Activated CD4-positive, alpha-beta T cell treated with anti-CD3 and anti-CD28 coated beads, Interleukin-2, amount 10 ng/mL, durations not matched to agents 7 days and 5 days (primary cell): Measurements from ENCODE around the gene RPL7L1. TPM values are rescaled to one million over a fixed set of nuclear protein-coding genes. Genes with fewer than 3 reads are reported as not detected.
"Not testable (repeated sequence)": the region's sequence is repeated elsewhere in the genome, so short reads cannot be mapped to it uniquely, and the experiment has no call there.

Experiments used
- CTCF ChIA-PET: fragments of 350-600 bp; sonication (Branson Sonifier 250); formaldehyde crosslinking; loops from one replicate; lab custom pipeline; 2021; ENCODE audit warnings: antibody characterized with exemption; lab: Charles Lee
- POLR2A ChIA-PET: fragments of 350-600 bp; sonication (Branson Sonifier 250); formaldehyde crosslinking; loops from one replicate; lab custom pipeline; 2021; ENCODE audit warnings: antibody characterized with exemption; lab: Charles Lee
- DNase-seq: peaks from one replicate; pipeline ENCODE4 v3.0.0-alpha.2; 2020
- H3K27ac Mint-ChIP-seq: one replicate; pipeline ENCODE4 v1.8.0; 2021; ENCODE audit warnings: mild to moderate bottlenecking, moderate library complexity, mixed read lengths
- H3K27me3 Mint-ChIP-seq: one replicate; pipeline ENCODE4 v1.8.0; 2021; ENCODE audit warnings: mixed read lengths
- H3K36me3 Mint-ChIP-seq: one replicate; pipeline ENCODE4 v1.8.0; 2021; ENCODE audit warnings: low read depth, mixed read lengths
- H3K4me1 Mint-ChIP-seq: one replicate; pipeline ENCODE4 v1.8.0; 2021; ENCODE audit warnings: mixed read lengths
- H3K4me3 Mint-ChIP-seq: one replicate; pipeline ENCODE4 v1.8.0; 2021; ENCODE audit warnings: mild to moderate bottlenecking, moderate library complexity, mixed read lengths
- H3K9me3 Mint-ChIP-seq: one replicate; pipeline ENCODE4 v1.8.0; 2021; ENCODE audit warnings: mixed read lengths
- total RNA-seq, 2 experiments: library from RNA; stranded (reverse); gene quantifications; one replicate each; pipeline ENCODE4 v1.2.3, GENCODE V29; 2021

Gene RPL7L1
- total RNA-seq, 2 experiments from 2014 or later = 68.7 to 74.0 TPM

- H3K4me1 Mint-ChIP-seq = peaks cover 13% of the 10 kb centered on the region
- no peak for DNase-seq
- no peak overlapping the region for H3K4me3 Mint-ChIP-seq
- no peaks in the 10 kb centered on the region for H3K36me3 Mint-ChIP-seq
- no peaks in the 10 kb centered on the region for H3K9me3 Mint-ChIP-seq
- no peaks in the 10 kb centered on the region for H3K27me3 Mint-ChIP-seq
- POLR2A ChIA-PET = no interaction called here
- no peak overlapping the region for H3K27ac Mint-ChIP-seq
- CTCF ChIA-PET = no interaction called here
Measured at GRCh38 chr6:42896178-42896719, 16.8 kb downstream of the RPL7L1 start.

DNA sequence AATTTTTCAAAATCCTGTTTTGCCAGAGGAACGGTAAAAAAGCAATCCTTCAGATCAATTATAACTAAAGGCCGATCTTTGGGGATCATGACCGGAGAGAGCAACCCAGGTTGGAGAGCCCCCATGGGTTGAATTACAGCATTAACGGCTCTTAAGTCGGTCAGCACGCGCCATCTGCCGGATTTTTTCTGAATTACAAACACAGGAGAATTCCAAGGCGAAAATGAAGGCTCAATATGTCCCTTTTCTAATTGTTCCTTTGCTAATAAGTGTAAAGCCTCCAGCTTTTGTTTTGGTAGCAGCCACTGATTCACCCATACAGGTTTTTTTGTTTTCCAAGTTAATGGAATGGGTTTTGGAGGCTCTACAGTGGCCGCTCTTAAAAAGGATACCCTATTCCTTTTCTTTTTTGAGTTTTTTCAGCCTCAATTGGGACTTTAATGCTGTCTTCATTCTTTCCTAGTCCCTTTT lies 19.5 kb downstream of the RPL7L1 start:
- no peak overlapping the region for H3K4me3 Mint-ChIP-seq
- H3K4me1 Mint-ChIP-seq = peaks cover 17% of the 10 kb centered on the region
- DNase-seq = peak; percentile 79
- H3K27me3 Mint-ChIP-seq = no peaks in the 10 kb centered on the region
- no peaks in the 10 kb centered on the region for H3K9me3 Mint-ChIP-seq
- H3K27ac Mint-ChIP-seq = no peak overlapping the region
- ChIA-PET POLR2A (no interaction called here), CTCF (interaction anchor here (0.6 to 1.1 kb wide), 3 partner anchors 15 to 245 kb away, joined by 3 read pairs; no protein-coding TSS in a partner anchor)
- H3K36me3 Mint-ChIP-seq = no peaks in the 10 kb centered on the region

DNA sequence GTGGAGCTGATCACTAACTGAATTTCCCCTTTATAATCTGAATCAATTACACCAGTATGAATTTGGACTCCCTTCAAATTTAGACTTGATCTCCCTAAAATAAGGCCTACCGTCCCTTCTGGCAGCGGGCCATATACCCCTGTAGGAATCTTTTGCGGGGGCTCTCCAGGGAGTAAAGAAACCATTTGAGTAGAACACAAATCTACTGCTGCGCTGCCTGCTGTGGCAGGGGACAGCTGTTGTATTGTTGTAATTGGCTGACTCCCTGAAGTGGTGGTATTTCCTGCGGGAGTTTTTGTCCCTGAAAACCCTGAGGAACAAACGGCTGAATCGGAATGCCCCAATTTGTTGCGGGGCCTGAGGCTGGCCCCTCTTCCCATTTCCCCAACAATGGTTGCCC lies 20.5 kb downstream of the RPL7L1 start:
- H3K9me3 Mint-ChIP-seq = no peaks in the 10 kb centered on the region
- CTCF ChIA-PET = no interaction called here
- POLR2A ChIA-PET = interaction anchor here (0.6 kb wide), 1 partner anchor 179 kb away, joined by 5 read pairs; no protein-coding TSS in a partner anchor
- no peak for DNase-seq
- H3K27ac Mint-ChIP-seq = no peak overlapping the region
- no peaks in the 10 kb centered on the region for H3K36me3 Mint-ChIP-seq
- H3K4me1 Mint-ChIP-seq = peaks cover 16% of the 10 kb centered on the region
- H3K27me3 Mint-ChIP-seq = no peaks in the 10 kb centered on the region
- H3K4me3 Mint-ChIP-seq = no peak overlapping the region

GRCh38 chr6:42901538-42901957 lies 22.1 kb downstream of the RPL7L1 start:
- Mint-ChIP-seq H3K4me3 (no peak overlapping the region), H3K36me3 (no peaks in the 10 kb centered on the region), H3K9me3 (no peaks in the 10 kb centered on the region), H3K4me1 (peaks cover 16% of the 10 kb centered on the region), H3K27me3 (no peaks in the 10 kb centered on the region), H3K27ac (no peak overlapping the region)
- DNase-seq = peak; percentile 81
- CTCF ChIA-PET = interaction anchor here (0.9 to 1.3 kb wide), 4 partner anchors 13 to 242 kb away, joined by 3 to 4 read pairs (median 4); no protein-coding TSS in a partner anchor
- POLR2A ChIA-PET = no interaction called here

DNA sequence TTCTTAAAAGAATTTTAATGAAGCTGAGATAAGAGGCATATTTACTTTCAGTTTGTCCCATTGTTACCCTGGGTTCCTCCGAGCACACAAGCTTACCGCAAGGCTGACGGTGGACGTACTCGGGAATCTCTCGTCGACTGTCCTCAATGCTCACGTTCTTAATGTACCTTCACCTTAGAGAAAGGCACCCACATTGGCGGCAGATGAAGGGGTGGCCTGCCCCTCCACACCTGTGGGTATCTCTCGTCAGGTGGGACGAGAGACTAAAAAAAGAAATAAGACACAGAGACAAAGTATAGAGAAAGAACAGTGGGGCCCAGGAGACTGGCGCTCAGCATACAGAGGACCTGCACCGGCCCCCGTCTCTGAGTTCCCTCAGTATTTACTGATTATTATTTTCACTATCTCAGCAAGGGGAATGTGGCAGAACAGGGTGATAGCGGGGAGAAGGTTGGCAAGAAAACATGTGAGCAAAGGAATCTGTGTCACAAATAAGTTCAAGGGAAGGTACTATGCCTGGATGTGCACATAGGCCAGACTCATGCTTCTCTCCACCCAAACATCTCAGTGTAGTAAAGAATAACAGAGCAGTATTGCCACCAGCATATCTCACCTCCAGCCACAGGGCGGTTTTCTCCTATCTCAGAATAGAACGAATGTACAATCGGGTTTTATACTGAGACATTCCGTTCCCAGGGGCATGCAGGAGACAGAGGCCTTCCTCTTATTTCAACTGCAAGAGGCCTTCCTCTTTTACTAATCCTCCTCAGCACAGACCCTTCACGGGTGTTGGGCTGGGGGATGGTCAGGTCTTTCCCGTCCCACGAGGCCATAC lies 23.2 kb downstream of the RPL7L1 start:
- H3K4me3 Mint-ChIP-seq, H3K36me3 Mint-ChIP-seq, POLR2A ChIA-PET, H3K9me3 Mint-ChIP-seq, H3K27me3 Mint-ChIP-seq, DNase-seq, H3K27ac Mint-ChIP-seq: not testable (repeated sequence)
- CTCF ChIA-PET = interaction anchor here (0.9 to 1.3 kb wide), 2 partner anchors 11 to 32 kb away, joined by 3 to 4 read pairs; no protein-coding TSS in a partner anchor
- H3K4me1 Mint-ChIP-seq = peaks cover 16% of the 10 kb centered on the region

GRCh38 chr6:42904467-42904866 lies 25.1 kb downstream of the RPL7L1 start:
- no peaks in the 10 kb centered on the region for H3K36me3 Mint-ChIP-seq
- H3K27me3 Mint-ChIP-seq = no peaks in the 10 kb centered on the region
- H3K4me1 Mint-ChIP-seq = peaks cover 12% of the 10 kb centered on the region
- DNase-seq = no peak
- ChIA-PET POLR2A (no interaction called here), CTCF (interaction anchor here (0.6 to 1.1 kb wide), 2 partner anchors 8 to 589 kb away, joined by 3 to 4 read pairs; no protein-coding TSS in a partner anchor)
- H3K27ac Mint-ChIP-seq = no peak overlapping the region
- H3K4me3 Mint-ChIP-seq = no peak overlapping the region
- H3K9me3 Mint-ChIP-seq = no peaks in the 10 kb centered on the region

DNA sequence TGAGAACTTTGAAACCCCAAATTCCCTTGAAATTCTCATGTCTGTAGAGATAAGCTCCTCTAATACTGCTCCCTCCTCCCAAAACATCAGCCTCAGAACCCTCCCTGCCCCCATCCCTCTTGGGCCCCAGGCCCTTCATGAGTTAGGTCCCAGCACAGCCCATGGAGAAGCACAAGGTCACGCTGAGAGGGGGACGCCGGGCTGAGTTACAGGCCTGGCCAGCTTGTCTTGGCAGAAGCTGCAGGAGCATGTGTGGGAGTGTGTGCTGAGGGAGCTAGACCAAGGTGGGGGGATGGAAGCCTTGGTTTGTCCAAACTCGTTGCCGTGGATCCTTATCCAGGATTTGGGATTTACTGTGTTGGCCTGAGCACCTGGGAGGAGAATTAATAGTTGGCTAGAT lies 27.9 kb downstream of the RPL7L1 start:
- H3K4me1 Mint-ChIP-seq = peaks cover 4% of the 10 kb centered on the region
- DNase-seq = no peak
- peaks cover 1% of the 10 kb centered on the region for H3K27me3 Mint-ChIP-seq
- no peaks in the 10 kb centered on the region for H3K36me3 Mint-ChIP-seq
- no peak overlapping the region for H3K27ac Mint-ChIP-seq
- H3K9me3 Mint-ChIP-seq = no peaks in the 10 kb centered on the region
- CTCF ChIA-PET = interaction anchor here (0.6 to 1.0 kb wide), 2 partner anchors 25 to 237 kb away, joined by 3 to 4 read pairs; no protein-coding TSS in a partner anchor
- no peak overlapping the region for H3K4me3 Mint-ChIP-seq
- POLR2A ChIA-PET = no interaction called here

GRCh38 chr6:42909835-42910234 lies 30.4 kb downstream of the RPL7L1 start:
- no peak overlapping the region for H3K4me3 Mint-ChIP-seq
- no peak overlapping the region for H3K27ac Mint-ChIP-seq
- no peak for DNase-seq
- ChIA-PET CTCF (no interaction called here), POLR2A (no interaction called here)
- H3K4me1 Mint-ChIP-seq = peaks cover 4% of the 10 kb centered on the region
- H3K27me3 Mint-ChIP-seq = peaks cover 3% of the 10 kb centered on the region
- H3K36me3 Mint-ChIP-seq = no peaks in the 10 kb centered on the region
- no peaks in the 10 kb centered on the region for H3K9me3 Mint-ChIP-seq

DNA sequence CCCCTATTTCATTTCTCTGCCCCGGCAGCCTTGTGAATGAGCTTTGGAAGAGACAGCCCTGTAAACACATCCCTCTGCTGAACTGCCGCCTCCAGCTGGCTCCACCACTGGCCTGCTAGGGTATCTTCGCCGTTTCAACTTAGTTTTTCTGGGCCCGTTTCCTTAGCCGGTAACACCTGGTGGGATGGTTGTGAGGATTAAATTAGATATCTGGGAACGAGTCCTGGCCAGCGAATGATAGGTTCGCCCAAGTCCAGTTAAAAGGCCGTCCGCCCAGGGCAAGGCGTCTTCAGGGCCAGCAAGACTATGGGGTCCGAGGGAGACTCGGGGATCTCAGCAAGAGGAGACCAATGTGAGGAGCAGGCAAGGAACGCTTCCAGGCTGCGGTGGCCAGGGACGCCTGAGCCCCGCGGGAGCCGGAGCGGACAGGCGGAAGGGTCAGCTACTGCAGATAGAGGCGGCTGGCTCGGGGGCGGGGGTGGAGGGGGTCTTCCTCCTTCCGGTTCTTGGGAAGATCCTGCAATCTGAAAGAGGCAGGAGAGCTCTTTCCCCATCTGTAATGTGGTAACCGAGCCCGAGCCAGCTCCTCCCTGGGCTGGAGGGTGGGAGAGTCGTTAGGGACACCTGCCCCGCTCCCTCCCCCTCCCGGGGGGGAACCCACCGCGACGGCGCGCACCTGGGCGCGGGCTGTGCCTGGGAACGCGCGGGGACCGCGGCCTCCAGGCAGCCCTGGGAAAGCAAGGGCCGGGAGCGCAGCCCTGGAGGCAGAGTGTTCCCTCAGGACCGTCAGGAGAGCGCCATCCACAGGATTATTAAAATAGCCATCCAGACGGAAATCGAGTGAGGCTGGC lies 32.0 kb downstream of the RPL7L1 start:
- Mint-ChIP-seq H3K27me3 (peaks cover 3% of the 10 kb centered on the region), H3K4me3 (no peak overlapping the region), H3K27ac (no peak overlapping the region), H3K9me3 (no peaks in the 10 kb centered on the region), H3K36me3 (no peaks in the 10 kb centered on the region), H3K4me1 (peaks cover 4% of the 10 kb centered on the region)
- ChIA-PET POLR2A (no interaction called here), CTCF (interaction anchor here (0.6 to 1.4 kb wide), 2 partner anchors 67 to 84 kb away, joined by 3 to 4 read pairs; partner anchors contain the start of gene PEX6)
- DNase-seq = no peak

GRCh38 chr6:42914546-42914945 lies 35.1 kb downstream of the RPL7L1 start:
- H3K9me3 Mint-ChIP-seq = no peaks in the 10 kb centered on the region
- ChIA-PET CTCF (interaction anchor here (0.6 to 1.7 kb wide), 10 partner anchors 8 to 229 kb away, joined by 3 to 7 read pairs (median 4); partner anchors contain the start of genes CNPY3 and GNMT), POLR2A (no interaction called here)
- peaks cover 4% of the 10 kb centered on the region for H3K4me1 Mint-ChIP-seq
- no peak overlapping the region for H3K4me3 Mint-ChIP-seq
- H3K27ac Mint-ChIP-seq = no peak overlapping the region
- peaks cover 3% of the 10 kb centered on the region for H3K27me3 Mint-ChIP-seq
- DNase-seq = no peak
- no peaks in the 10 kb centered on the region for H3K36me3 Mint-ChIP-seq

GRCh38 chr6:42915732-42916131 lies 36.3 kb downstream of the RPL7L1 start, which contains the start of gene PTCRA:
Gene PTCRA, plus strand, starts transcription at chr6:42916053. Its CDS starts 17 bp downstream, at chr6:42916070.
- Mint-ChIP-seq H3K4me3 (no peak within 1 kb of the TSS), H3K27ac (no peak within 1 kb of the TSS), H3K4me1 (peaks cover 4% of the 10 kb centered on the region), H3K27me3 (peaks cover 3% of the 10 kb centered on the region), H3K9me3 (no peaks in the 10 kb centered on the region), H3K36me3 (no peaks in the 10 kb centered on the region)
- no peak for DNase-seq
- ChIA-PET CTCF (no interaction called here), POLR2A (no interaction called here)

DNA sequence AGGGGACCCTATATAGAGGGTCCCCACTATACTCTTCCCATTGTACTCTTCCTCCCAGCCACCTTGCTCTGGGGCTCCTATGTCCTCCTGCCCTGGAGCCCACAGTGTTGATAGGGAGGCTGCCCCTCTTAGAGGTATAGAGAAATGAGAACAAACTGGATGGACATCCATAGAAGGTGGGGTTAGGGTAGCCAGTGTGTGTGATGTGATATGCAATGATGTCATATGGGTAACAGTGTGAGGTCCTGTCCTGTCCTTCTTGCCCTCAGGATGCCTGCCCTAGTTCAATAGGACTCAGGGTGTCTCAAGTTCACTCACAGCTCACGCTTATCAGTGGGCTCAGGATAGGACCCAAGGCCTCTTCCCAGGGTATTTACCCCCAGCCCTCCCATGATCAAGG lies 36.9 kb downstream of the RPL7L1 start:
- Mint-ChIP-seq H3K27ac (no peak overlapping the region), H3K4me1 (peaks cover 1% of the 10 kb centered on the region), H3K36me3 (no peaks in the 10 kb centered on the region), H3K27me3 (peaks cover 3% of the 10 kb centered on the region), H3K4me3 (no peak overlapping the region), H3K9me3 (no peaks in the 10 kb centered on the region)
- CTCF ChIA-PET = no interaction called here
- DNase-seq = no peak
- POLR2A ChIA-PET = no interaction called here
